Gastroesophageal sphincter (tissue), 3 donors: ENCODE data around the gene CDH22.

Experiments used
- CTCF ChIP-seq, 4 experiments: fragments of 200-600 bp in 2 of 4; fragments of 450-650 bp in 2 of 4; sonication (generic) in 1 of 4; IDR thresholded peaks; one replicate each; pipeline ENCODE4 v1.5.1; 2017 to 2019; ENCODE audit warnings: antibody characterized with exemption in 4 of 4, mild to moderate bottlenecking in 2 of 4, moderate library complexity in 2 of 4
- POLR2A ChIP-seq, 2 donors: fragments of 450-650 bp; IDR thresholded peaks; one replicate each; pipeline ENCODE4 v1.6.1; 2017; ENCODE audit warnings: antibody characterized with exemption in 2 of 2, mild to moderate bottlenecking in 2 of 2, moderate library complexity in 1 of 2

GRCh38 chr20:46190478-46191167, 117.7 kb downstream of the CDH22 start:
- TF ChIP-seq CTCF (IDR thresholded peaks at IDR 0.05) (no peak), POLR2A (IDR thresholded peaks at IDR 0.05) (no peak)
